SK-N-SH (cell line): ENCODE results near the gene RAB3B. TPM values are rescaled to one million over a fixed set of nuclear protein-coding genes. Genes with fewer than 3 reads are reported as not detected.

Experiments used
- CTCF ChIA-PET: fragments of 300-600, 350-600 bp; formaldehyde crosslinking; extraction: SDS; loops from one replicate; lab custom pipeline; 2021; lab: Yijun Ruan, JAX
- POLR2A ChIA-PET: fragments of 350-600 bp; sonication (Branson Sonifier 250); formaldehyde crosslinking; extraction: SDS; loops from one replicate; lab custom pipeline; 2020; ENCODE audit warnings: antibody characterized with exemption, inconsistent platforms; lab: Yijun Ruan, JAX
- DNase-seq: peaks from one replicate; pipeline ENCODE4 v3.0.0; 2012
- H2AFZ ChIP-seq: fragments of 200-600 bp; sonication (generic); 2 replicates; pipeline ENCODE4 v1.8.1; 2016; ENCODE audit warnings: antibody characterized with exemption, mild to moderate bottlenecking, low read depth
- H3F3A ChIP-seq: fragments of 200-600 bp; sonication (generic); replicated peaks from 2 replicates; pipeline ENCODE3; 2016; ENCODE audit warnings: antibody characterized with exemption, mild to moderate bottlenecking; ENCODE audit not compliant: insufficient read depth
- H3K27ac ChIP-seq, 2 experiments: fragments of 200-500 bp in 1 of 2; fragments of 200-600 bp in 1 of 2; sonication (Bioruptor generic) in 1 of 2; sonication (generic), shearing (Covaris generic) in 1 of 2; 2 replicates each; pipeline versions ENCODE4 v1.5.1 to v1.6.1; 2014 to 2016; ENCODE audit warnings: low read depth in 2 of 2, inconsistent platforms in 1 of 2, low read length in 1 of 2, mild to moderate bottlenecking in 1 of 2, mixed read lengths in 1 of 2
- H3K27me3 ChIP-seq: fragments of 200-600 bp; sonication (generic), shearing (Covaris generic); 2 replicates; pipeline ENCODE4 v1.6.1; 2016; ENCODE audit warnings: mixed run types; ENCODE audit not compliant: insufficient read depth
- H3K36me3 ChIP-seq, 2 experiments: fragments of 200-500 bp in 1 of 2; fragments of 200-600 bp in 1 of 2; sonication (Bioruptor generic) in 1 of 2; sonication (generic) in 1 of 2; replicated peaks in 1 of 2; 2 replicates each; pipeline versions ENCODE3 to v1.5.1; 2014 to 2016; ENCODE audit warnings: low read length in 1 of 2, mild to moderate bottlenecking in 1 of 2; ENCODE audit not compliant: insufficient read depth in 2 of 2, control insufficient read depth in 1 of 2
- H3K4me1 ChIP-seq, 2 experiments: fragments of 200-500 bp in 1 of 2; fragments of 200-600 bp in 1 of 2; sonication (Bioruptor generic) in 1 of 2; sonication (generic), shearing (Covaris generic) in 1 of 2; 2 replicates each; pipeline versions ENCODE4 v1.5.1 to v1.6.1; 2014 to 2016; ENCODE audit warnings: low read depth in 1 of 2, low read length in 1 of 2, mixed run types in 1 of 2; ENCODE audit not compliant: insufficient read depth in 2 of 2, control insufficient read depth in 1 of 2
- H3K4me2 ChIP-seq: fragments of 200-600 bp; sonication (generic), shearing (Covaris generic); 2 replicates; pipeline ENCODE4 v1.6.1; 2017; ENCODE audit warnings: mixed run types
- H3K4me3 ChIP-seq, 2 experiments: fragments of 200-500 bp in 1 of 2; fragments of 200-600 bp in 1 of 2; sonication (Bioruptor generic) in 1 of 2; sonication (generic), shearing (Covaris generic) in 1 of 2; 2 replicates each; pipeline versions ENCODE4 v1.5.1 to v1.8.1; 2014 to 2016; ENCODE audit warnings: low read depth in 2 of 2, inconsistent platforms in 1 of 2, low read length in 1 of 2, mild to moderate bottlenecking in 1 of 2, mixed read lengths in 1 of 2, moderate library complexity in 1 of 2
- H3K79me2 ChIP-seq: fragments of 200-600 bp; sonication (generic); 2 replicates; pipeline ENCODE4 v1.8.1; 2017; ENCODE audit warnings: mild to moderate bottlenecking; ENCODE audit not compliant: insufficient read depth
- H3K9ac ChIP-seq: fragments of 200-600 bp; sonication (generic); 2 replicates; pipeline ENCODE4 v1.6.1; 2017; ENCODE audit warnings: mixed run types
- H3K9me2 ChIP-seq: fragments of 200-600 bp; sonication (generic); 2 replicates; pipeline ENCODE4 v1.6.1; 2017; ENCODE audit warnings: mixed run types
- H3K9me3 ChIP-seq: fragments of 200-600 bp; sonication (generic); 2 replicates; pipeline ENCODE4 v1.6.1; 2017; ENCODE audit warnings: mixed run types, mild to moderate bottlenecking, moderate library complexity
- H4K20me1 ChIP-seq: fragments of 200-600 bp; sonication (generic); 2 replicates; pipeline ENCODE4 v1.6.1; 2017; ENCODE audit warnings: mild to moderate bottlenecking, mixed run types; ENCODE audit not compliant: insufficient read depth
- CTCF ChIP-seq: fragments of 200-600 bp; sonication (generic); IDR thresholded peaks from 2 replicates; pipeline ENCODE4 v1.6.1; 2017; ENCODE audit warnings: antibody characterized with exemption, mild to moderate bottlenecking, moderate library complexity
- FOSL2 ChIP-seq: IDR thresholded peaks from 2 replicates; pipeline ENCODE4 v1.4.0; 2012; ENCODE audit warnings: low read depth, mild to moderate bottlenecking, moderate library complexity, borderline replicate concordance
- FOXJ3 ChIP-seq: sonication (generic); formaldehyde crosslinking; IDR thresholded peaks from 2 replicates; pipeline ENCODE4 v1.5.1; 2020; ENCODE audit warnings: mild to moderate bottlenecking, missing genetic modification reagents
- FOXM1 ChIP-seq: IDR thresholded peaks from 2 replicates; pipeline ENCODE4 v1.4.0; 2012; ENCODE audit warnings: low read depth, mild to moderate bottlenecking
- GABPA ChIP-seq: IDR thresholded peaks from 2 replicates; pipeline ENCODE4 v1.4.0; 2012; ENCODE audit warnings: low read depth, mild to moderate bottlenecking
- GATA2 ChIP-seq: sonication (generic); formaldehyde crosslinking; IDR thresholded peaks from 2 replicates; pipeline ENCODE4 v1.5.0; 2020; ENCODE audit warnings: mild to moderate bottlenecking, missing genetic modification reagents
- MEF2A ChIP-seq: IDR thresholded peaks from 2 replicates; pipeline ENCODE4 v1.4.0; 2012; ENCODE audit warnings: low read depth, borderline replicate concordance
- MXI1 ChIP-seq: IDR thresholded peaks from 2 replicates; pipeline ENCODE4 v1.6.1; 2012; ENCODE audit warnings: mild to moderate bottlenecking, low read depth, low read length, improper control_type of control experiment
- NFIC ChIP-seq: IDR thresholded peaks from 2 replicates; pipeline ENCODE4 v1.4.0; 2012; ENCODE audit warnings: borderline replicate concordance
- RCOR1 ChIP-seq: fragments of 150-350 bp; IDR thresholded peaks from 2 replicates; pipeline ENCODE4 v1.6.1; 2017; ENCODE audit warnings: antibody characterized with exemption, low read length
- RXRA ChIP-seq: IDR thresholded peaks from 2 replicates; pipeline ENCODE4 v1.4.0; 2012; ENCODE audit warnings: low read depth, mild to moderate bottlenecking, borderline replicate concordance
- TCF12 ChIP-seq: IDR thresholded peaks from 2 replicates; pipeline ENCODE4 v1.4.0; 2012
- YY1 ChIP-seq: IDR thresholded peaks from 2 replicates; pipeline ENCODE4 v1.4.0; 2012; ENCODE audit warnings: low read depth, mild to moderate bottlenecking
- whole genome bisulfite sequencing: methylation state at CpG from one replicate; pipeline ENCODE4 v1.1.6; 2017; ENCODE audit warnings: low lambda C conversion rate; 5-methylcytosine and 5-hydroxymethylcytosine counted together
- polyA plus RNA-seq, 3 experiments: library from polyadenylated mRNA; depleted of rRNA; stranded (reverse); fragments of >200 nt; gene quantifications; 2 replicates each; pipeline ENCODE4 v1.2.3, GENCODE V29; 2012
- TF ChIP-seq, protein P1 (sequence below): IDR thresholded peaks from 2 replicates; pipeline ENCODE4; 2012
- TF ChIP-seq, protein P2 (sequence below): IDR thresholded peaks from 2 replicates; pipeline ENCODE4 v1.4.0; 2012; ENCODE audit warnings: low read depth
- TF ChIP-seq, protein P3 (sequence below): IDR thresholded peaks from 2 replicates; pipeline ENCODE4 v1.4.0; 2012; ENCODE audit warnings: low read depth, borderline replicate concordance

Gene RAB3B
- polyA plus RNA-seq, 1 of the 3 experiments (the other 2 are of a cell fraction): 10.2 TPM

DNA sequence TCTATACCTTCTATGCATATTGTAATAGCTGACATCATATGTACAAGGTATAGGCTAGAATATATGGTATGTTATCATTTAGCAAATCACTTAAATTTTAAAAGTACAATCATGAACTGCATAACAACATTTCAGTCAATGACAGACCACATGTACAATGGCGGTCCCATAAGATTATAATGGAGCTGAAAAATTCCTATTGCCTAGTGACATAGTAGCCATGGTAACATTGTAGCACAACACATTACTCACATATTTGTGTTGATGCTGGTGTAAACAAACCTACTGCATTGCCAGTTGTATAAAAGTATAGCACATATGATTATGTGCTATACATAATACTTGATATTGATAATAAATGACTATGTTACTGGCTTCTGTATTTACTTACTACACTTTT lies 8.9 kb downstream of the RAB3B start (continued):
- TF ChIP-seq FOXJ3 (CRISPR knock-in tag): no peak

- TF ChIP-seq GATA2 (CRISPR knock-in tag): no peak
- no peak for TF ChIP-seq NFIC
- TF ChIP-seq TCF12: no peak
- no peak for TF ChIP-seq MEF2A
- no peak for TF ChIP-seq YY1
- no peak for TF ChIP-seq RXRA
- TF ChIP-seq FOSL2: no peak
- TF ChIP-seq MXI1: no peak
- TF ChIP-seq, protein P1, sequence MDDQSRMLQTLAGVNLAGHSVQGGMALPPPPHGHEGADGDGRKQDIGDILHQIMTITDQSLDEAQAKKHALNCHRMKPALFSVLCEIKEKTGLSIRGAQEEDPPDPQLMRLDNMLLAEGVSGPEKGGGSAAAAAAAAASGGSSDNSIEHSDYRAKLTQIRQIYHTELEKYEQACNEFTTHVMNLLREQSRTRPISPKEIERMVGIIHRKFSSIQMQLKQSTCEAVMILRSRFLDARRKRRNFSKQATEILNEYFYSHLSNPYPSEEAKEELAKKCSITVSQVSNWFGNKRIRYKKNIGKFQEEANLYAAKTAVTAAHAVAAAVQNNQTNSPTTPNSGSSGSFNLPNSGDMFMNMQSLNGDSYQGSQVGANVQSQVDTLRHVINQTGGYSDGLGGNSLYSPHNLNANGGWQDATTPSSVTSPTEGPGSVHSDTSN: no peak
- TF ChIP-seq, protein P2, sequence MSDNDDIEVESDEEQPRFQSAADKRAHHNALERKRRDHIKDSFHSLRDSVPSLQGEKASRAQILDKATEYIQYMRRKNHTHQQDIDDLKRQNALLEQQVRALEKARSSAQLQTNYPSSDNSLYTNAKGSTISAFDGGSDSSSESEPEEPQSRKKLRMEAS: no peak
- POLR2A ChIA-PET: no interaction called here
- Histone ChIP-seq H3K9me2 (no peaks in the 10 kb centered on the region), H3K4me1 (peaks cover 0 to 19% of the 10 kb centered on the region in 2 experiments; a peak in 1 of 4 replicates), H3K36me3 (peaks cover 6 to 20% of the 10 kb centered on the region in 2 experiments), H3K9me3 (no peaks in the 10 kb centered on the region), H3K27ac (no peak overlapping the region), H3K4me2 (no peak overlapping the region), H3F3A (peaks cover 24% of the 10 kb centered on the region), H2AFZ (no peak overlapping the region), H3K9ac (no peak overlapping the region), H4K20me1 (no peaks in the 10 kb centered on the region), H3K4me3 (no peak overlapping the region), H3K79me2 (peaks cover 52% of the 10 kb centered on the region), H3K27me3 (no peaks in the 10 kb centered on the region)
- CTCF ChIA-PET: no interaction called here
- no peak for DNase-seq
Observed at GRCh38 chr1:51978099-51978498, 12.4 kb downstream of the RAB3B start.

GRCh38 chr1:51976846-51977602 lies 13.5 kb downstream of the RAB3B start:
- Histone ChIP-seq H4K20me1 (no peaks in the 10 kb centered on the region), H3K4me2 (no peak overlapping the region), H3K27me3 (no peaks in the 10 kb centered on the region), H3F3A (peaks cover 21% of the 10 kb centered on the region), H3K9me3 (no peaks in the 10 kb centered on the region), H3K79me2 (peaks cover 58% of the 10 kb centered on the region), H3K9ac (no peak overlapping the region), H3K27ac (no peak overlapping the region), H3K9me2 (no peaks in the 10 kb centered on the region), H3K4me3 (no peak overlapping the region), H3K36me3 (peaks cover 6 to 13% of the 10 kb centered on the region in 2 experiments), H2AFZ (no peak overlapping the region), H3K4me1 (peaks cover 0 to 19% of the 10 kb centered on the region in 2 experiments; a peak in 1 of 4 replicates)
- TF ChIP-seq GABPA (no peak), CTCF (no peak), FOXM1 (no peak), RCOR1 (no peak)
- TF ChIP-seq, protein P3, sequence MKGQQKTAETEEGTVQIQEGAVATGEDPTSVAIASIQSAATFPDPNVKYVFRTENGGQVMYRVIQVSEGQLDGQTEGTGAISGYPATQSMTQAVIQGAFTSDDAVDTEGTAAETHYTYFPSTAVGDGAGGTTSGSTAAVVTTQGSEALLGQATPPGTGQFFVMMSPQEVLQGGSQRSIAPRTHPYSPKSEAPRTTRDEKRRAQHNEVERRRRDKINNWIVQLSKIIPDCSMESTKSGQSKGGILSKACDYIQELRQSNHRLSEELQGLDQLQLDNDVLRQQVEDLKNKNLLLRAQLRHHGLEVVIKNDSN: no peak
- no peak for DNase-seq
- POLR2A ChIA-PET: no interaction called here
- CTCF ChIA-PET: interaction anchor here (0.9 kb wide), 1 partner anchor 10 kb away, joined by 3 read pairs; no protein-coding TSS in a partner anchor
- 92% methylated on average over 8 of the region's 12 CpGs for WGBS
